Neural cell (in vitro differentiated cells): ENCODE data around the gene RHOBTB1. TPM values are rescaled to one million over a fixed set of nuclear protein-coding genes. Genes with fewer than 3 reads are reported as not detected.

ENCODE experiments used
- H2AFZ ChIP-seq: fragments of 200-600, 300-800 bp; sonication (generic), shearing (Covaris generic); 2 replicates; pipeline ENCODE4 v1.6.0; 2014; ENCODE audit warnings: low read depth, mild to moderate bottlenecking, antibody characterized with exemption, low read length, moderate library complexity
- H3F3A ChIP-seq: fragments of 200-600 bp; shearing (Covaris generic); 2 replicates; pipeline ENCODE4 v1.6.1; 2016; ENCODE audit warnings: mild to moderate bottlenecking, moderate library complexity, mixed read lengths, antibody characterized with exemption, low read length; ENCODE audit not compliant: insufficient read depth, poor library complexity, severe bottlenecking
- H3K27ac ChIP-seq: fragments of 200-600, 300-800 bp; sonication (generic), shearing (Covaris generic); 2 replicates; pipeline ENCODE4 v1.5.1; 2014; ENCODE audit warnings: mild to moderate bottlenecking, low read length, moderate library complexity
- H3K27me3 ChIP-seq: fragments of 300-800, 200-600 bp; sonication (generic), shearing (Covaris generic); 2 replicates; pipeline ENCODE4 v1.6.0; 2014; ENCODE audit warnings: mild to moderate bottlenecking, low read depth, low read length, moderate library complexity; ENCODE audit not compliant: insufficient read depth
- H3K36me3 ChIP-seq: fragments of 300-800, 200-600 bp; sonication (generic), shearing (Covaris generic); 2 replicates; pipeline ENCODE4 v1.5.1; 2014; ENCODE audit warnings: mild to moderate bottlenecking, antibody characterized with exemption, low read length, moderate library complexity; ENCODE audit not compliant: insufficient read depth
- H3K4me2 ChIP-seq: fragments of 300-800, 200-600 bp; sonication (generic), shearing (Covaris generic); 2 replicates; pipeline ENCODE4 v1.6.0; 2014; ENCODE audit warnings: mild to moderate bottlenecking, low read length
- H3K4me3 ChIP-seq: fragments of 300-800, 200-600 bp; sonication (generic), shearing (Covaris generic); 2 replicates; pipeline ENCODE4 v1.5.1; 2014; ENCODE audit warnings: mild to moderate bottlenecking, low read length, moderate library complexity
- H3K79me2 ChIP-seq: fragments of 200-600 bp; shearing (Covaris generic); replicated peaks from 2 replicates; pipeline ENCODE4 v1.6.0; 2014; ENCODE audit warnings: mild to moderate bottlenecking, low read length, moderate library complexity; ENCODE audit not compliant: insufficient read depth
- H3K9ac ChIP-seq: fragments of 300-800, 200-600 bp; sonication (generic), shearing (Covaris generic); 2 replicates; pipeline ENCODE4 v1.6.1; 2016; ENCODE audit warnings: mild to moderate bottlenecking, low read length, mixed read lengths
- H3K9me2 ChIP-seq: fragments of 200-600 bp; shearing (Covaris generic); 2 replicates; pipeline ENCODE4 v1.6.1; 2016; ENCODE audit warnings: mild to moderate bottlenecking, low read length, mixed read lengths; ENCODE audit not compliant: insufficient read depth
- H3K9me3 ChIP-seq: fragments of 200-600, 300-800 bp; sonication (generic), shearing (Covaris generic); 2 replicates; pipeline ENCODE4 v1.6.1; 2016; ENCODE audit warnings: mild to moderate bottlenecking, mixed run types, low read length, moderate library complexity, mixed read lengths
- H4K20me1 ChIP-seq: fragments of 200-600 bp; shearing (Covaris generic); 2 replicates; pipeline ENCODE4 v1.6.1; 2016; ENCODE audit warnings: mild to moderate bottlenecking, mixed run types; ENCODE audit not compliant: insufficient read depth
- CTCF ChIP-seq: fragments of 450-650 bp; IDR thresholded peaks from 2 replicates; pipeline ENCODE4 v1.5.1; 2014; ENCODE audit warnings: antibody characterized with exemption, mild to moderate bottlenecking, moderate library complexity; ENCODE audit not compliant: poor library complexity, severe bottlenecking
- EP300 ChIP-seq: fragments of 450-650 bp; conservative IDR thresholded peaks from 2 replicates; pipeline ENCODE4 v1.6.1; 2014; ENCODE audit warnings: antibody characterized with exemption, mild to moderate bottlenecking, moderate library complexity; ENCODE audit not compliant: poor library complexity, severe bottlenecking
- EZH2 ChIP-seq: fragments of 200-600, 300-800 bp; shearing (Covaris generic), sonication (generic); IDR thresholded peaks from 2 replicates; pipeline ENCODE4 v1.6.1; 2014; ENCODE audit warnings: antibody characterized with exemption, low read length, borderline replicate concordance, mild to moderate bottlenecking; ENCODE audit not compliant: insufficient read depth, poor library complexity, severe bottlenecking
- MXI1 ChIP-seq: fragments of 450-650 bp; conservative IDR thresholded peaks from 2 replicates; pipeline ENCODE4 v1.6.1; 2014; ENCODE audit warnings: antibody characterized with exemption, mild to moderate bottlenecking; ENCODE audit not compliant: poor library complexity, severe bottlenecking
- POLR2AphosphoS5 ChIP-seq: IDR thresholded peaks from 2 replicates; pipeline ENCODE4 v1.6.1; 2012
- RAD21 ChIP-seq: fragments of 450-650 bp; conservative IDR thresholded peaks from 2 replicates; pipeline ENCODE4 v1.6.1; 2014; ENCODE audit warnings: antibody characterized with exemption, mild to moderate bottlenecking, moderate library complexity
- SMC3 ChIP-seq: fragments of 450-650 bp; conservative IDR thresholded peaks from 2 replicates; pipeline ENCODE4 v1.6.1; 2014; ENCODE audit warnings: antibody characterized with exemption, mild to moderate bottlenecking, moderate library complexity; ENCODE audit not compliant: poor library complexity
- TAF1 ChIP-seq: IDR thresholded peaks from 2 replicates; pipeline ENCODE4 v1.6.1; 2012; ENCODE audit warnings: low read depth
- polyA plus RNA-seq: library from polyadenylated mRNA; depleted of rRNA; stranded (reverse); fragments of >200 nt; gene quantifications from 2 replicates; pipeline ENCODE4 v1.2.3, GENCODE V29; 2014
- TF ChIP-seq, protein P1 (sequence below): IDR thresholded peaks from 2 replicates; pipeline ENCODE4 v1.6.1; 2012; ENCODE audit warnings: borderline replicate concordance

RHOBTB1 gene
- polyA plus RNA-seq, 1 donor from 2014 or later: 10.5 TPM

DNA sequence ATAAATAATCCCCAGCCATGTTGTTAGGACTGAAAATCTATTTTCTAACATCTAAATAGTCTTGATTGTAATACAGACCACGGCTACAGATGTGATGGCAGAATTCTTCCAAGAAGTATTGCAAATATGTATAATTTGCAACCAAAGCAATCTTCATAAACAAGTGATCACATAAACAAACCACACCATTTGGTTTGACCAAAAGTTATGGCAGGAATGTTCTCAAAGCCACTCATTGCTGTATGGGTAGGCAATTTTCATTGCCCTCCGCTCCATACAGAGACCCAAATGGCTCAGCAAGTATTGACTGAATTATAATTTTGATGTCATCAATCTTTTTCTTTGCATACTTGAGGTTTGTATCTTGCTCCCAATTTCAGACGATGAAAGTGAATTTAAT lies 19.0 kb upstream of the RHOBTB1 start:
- no peak overlapping the region for H3K9ac ChIP-seq
- H3K27me3 ChIP-seq: no peaks in the 10 kb centered on the region
- no peak overlapping the region for H3K27ac ChIP-seq
- H3K9me3 ChIP-seq: no peaks in the 10 kb centered on the region
- H3K4me3 ChIP-seq: no peak overlapping the region
- H3K4me2 ChIP-seq: no peak overlapping the region
- H4K20me1 ChIP-seq: no peaks in the 10 kb centered on the region
- no peaks in the 10 kb centered on the region for H3F3A ChIP-seq
- no peaks in the 10 kb centered on the region for H3K79me2 ChIP-seq
- TF ChIP-seq TAF1 (no peak), CTCF (no peak), EZH2 (no peak), EP300 (no peak), SMC3 (no peak), MXI1 (no peak), POLR2AphosphoS5 (no peak), RAD21 (no peak)
- TF ChIP-seq, protein P1, sequence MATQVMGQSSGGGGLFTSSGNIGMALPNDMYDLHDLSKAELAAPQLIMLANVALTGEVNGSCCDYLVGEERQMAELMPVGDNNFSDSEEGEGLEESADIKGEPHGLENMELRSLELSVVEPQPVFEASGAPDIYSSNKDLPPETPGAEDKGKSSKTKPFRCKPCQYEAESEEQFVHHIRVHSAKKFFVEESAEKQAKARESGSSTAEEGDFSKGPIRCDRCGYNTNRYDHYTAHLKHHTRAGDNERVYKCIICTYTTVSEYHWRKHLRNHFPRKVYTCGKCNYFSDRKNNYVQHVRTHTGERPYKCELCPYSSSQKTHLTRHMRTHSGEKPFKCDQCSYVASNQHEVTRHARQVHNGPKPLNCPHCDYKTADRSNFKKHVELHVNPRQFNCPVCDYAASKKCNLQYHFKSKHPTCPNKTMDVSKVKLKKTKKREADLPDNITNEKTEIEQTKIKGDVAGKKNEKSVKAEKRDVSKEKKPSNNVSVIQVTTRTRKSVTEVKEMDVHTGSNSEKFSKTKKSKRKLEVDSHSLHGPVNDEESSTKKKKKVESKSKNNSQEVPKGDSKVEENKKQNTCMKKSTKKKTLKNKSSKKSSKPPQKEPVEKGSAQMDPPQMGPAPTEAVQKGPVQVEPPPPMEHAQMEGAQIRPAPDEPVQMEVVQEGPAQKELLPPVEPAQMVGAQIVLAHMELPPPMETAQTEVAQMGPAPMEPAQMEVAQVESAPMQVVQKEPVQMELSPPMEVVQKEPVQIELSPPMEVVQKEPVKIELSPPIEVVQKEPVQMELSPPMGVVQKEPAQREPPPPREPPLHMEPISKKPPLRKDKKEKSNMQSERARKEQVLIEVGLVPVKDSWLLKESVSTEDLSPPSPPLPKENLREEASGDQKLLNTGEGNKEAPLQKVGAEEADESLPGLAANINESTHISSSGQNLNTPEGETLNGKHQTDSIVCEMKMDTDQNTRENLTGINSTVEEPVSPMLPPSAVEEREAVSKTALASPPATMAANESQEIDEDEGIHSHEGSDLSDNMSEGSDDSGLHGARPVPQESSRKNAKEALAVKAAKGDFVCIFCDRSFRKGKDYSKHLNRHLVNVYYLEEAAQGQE: no peak
- no peaks in the 10 kb centered on the region for H3K9me2 ChIP-seq
- H2AFZ ChIP-seq: no peak overlapping the region
- H3K36me3 ChIP-seq: no peaks in the 10 kb centered on the region

GRCh38 chr10:60960913-60961312 lies 16.9 kb upstream of the RHOBTB1 start:
- Histone ChIP-seq H3K9me3 (no peaks in the 10 kb centered on the region), H3K4me2 (no peak overlapping the region), H3K27ac (no peak overlapping the region), H4K20me1 (no peaks in the 10 kb centered on the region), H3K4me3 (no peak overlapping the region), H3K36me3 (no peaks in the 10 kb centered on the region), H3K79me2 (no peaks in the 10 kb centered on the region), H3K9ac (no peak overlapping the region), H3K27me3 (no peaks in the 10 kb centered on the region), H3F3A (no peaks in the 10 kb centered on the region), H2AFZ (no peak overlapping the region), H3K9me2 (no peaks in the 10 kb centered on the region)
- TF ChIP-seq POLR2AphosphoS5 (no peak), MXI1 (no peak), SMC3 (no peak), EZH2 (no peak), CTCF (no peak), EP300 (no peak), RAD21 (no peak), TAF1 (no peak)
- TF ChIP-seq, protein P1: no peak
